Measurements from ENCODE around the gene PRR22. TPM values are rescaled to one million over a fixed set of nuclear protein-coding genes. Genes with fewer than 3 reads are reported as not detected.

Gene PRR22
- total RNA-seq, 1 donor = 0.09 TPM

- H3K4me3 ChIP-seq (ENCODE audit: low read depth, low read length) = no peak overlapping the region
- no peak for TF ChIP-seq CTCF (IDR thresholded peaks at IDR 0.05; ENCODE audit: insufficient read depth, low read length)
- no peak for DNase-seq (ENCODE audit: low read depth)
Measured at GRCh38 chr19:5806133-5806489, 21.6 kb upstream of the PRR22 start.

- peak; percentile 65 for TF ChIP-seq CTCF (IDR thresholded peaks at IDR 0.05; ENCODE audit: insufficient read depth, low read length)
- peak; percentile 24 for DNase-seq (ENCODE audit: low read depth)
- H3K4me3 ChIP-seq (ENCODE audit: low read depth, low read length) = no peak overlapping the region
Measured at GRCh38 chr19:5805462-5806132, 21.1 kb upstream of the PRR22 start.

- no peak for TF ChIP-seq CTCF (IDR thresholded peaks at IDR 0.05; ENCODE audit: insufficient read depth, low read length)
- H3K4me3 ChIP-seq (ENCODE audit: low read depth, low read length) = no peak within 1 kb of the TSS
- DNase-seq (ENCODE audit: low read depth) = no peak
Measured at GRCh38 chr19:5804516-5805461, 20.2 kb upstream of the PRR22 start, which contains the start of gene NRTN. TSS of gene NRTN (plus strand) at chr19:5805067. CDS start at chr19:5824166, 19,099 bp downstream.

- H3K4me3 ChIP-seq (ENCODE audit: low read depth, low read length) = peak overlapping the region; percentile 48
- peak; percentile 81 for TF ChIP-seq CTCF (IDR thresholded peaks at IDR 0.05; ENCODE audit: insufficient read depth, low read length)
- DNase-seq (ENCODE audit: low read depth) = peak; percentile 72
Measured at GRCh38 chr19:5803752-5804515, 19.4 kb upstream of the PRR22 start.

- DNase-seq (ENCODE audit: low read depth) = no peak
- no peak for TF ChIP-seq CTCF (IDR thresholded peaks at IDR 0.05; ENCODE audit: insufficient read depth, low read length)
- H3K4me3 ChIP-seq (ENCODE audit: low read depth, low read length) = peak overlapping the region; percentile 48
Measured at GRCh38 chr19:5803441-5803751, 18.9 kb upstream of the PRR22 start.

GRCh38 chr19:5801796-5802619 lies 17.5 kb upstream of the PRR22 start:
- no peak for TF ChIP-seq CTCF (IDR thresholded peaks at IDR 0.05; ENCODE audit: insufficient read depth, low read length)
- no peak for DNase-seq (ENCODE audit: low read depth)
- H3K4me3 ChIP-seq (ENCODE audit: low read depth, low read length) = no peak overlapping the region
